Omental fat pad (tissue), 4 donors: ENCODE results near the gene TRIM14. TPM values are rescaled to one million over a fixed set of nuclear protein-coding genes. Genes with fewer than 3 reads are reported as not detected.

Experiments used
- ATAC-seq: fragments of 150-250 bp; one replicate; pipeline ENCODE4 v1.9.1; 2016; ENCODE audit warnings: mild to moderate bottlenecking, moderate library complexity; ENCODE audit not compliant: low FRiP score
- DNase-seq: peaks from one replicate; pipeline ENCODE4 v3.0.0-alpha.2; 2019; ENCODE audit warnings: low spot score
- total RNA-seq, 4 donors: library from RNA; depleted of rRNA; stranded (reverse); fragments of >200 nt; gene quantifications; one replicate each; pipeline ENCODE4 v1.1.0, GENCODE V29; 2016
- TF ChIP-seq, protein P1 (sequence below), 3 donors: fragments of 450-650 bp; IDR thresholded peaks; one replicate each; pipeline ENCODE4 v1.5.1; 2016 to 2017; ENCODE audit warnings: antibody characterized with exemption in 3 of 3, mild to moderate bottlenecking in 3 of 3, moderate library complexity in 2 of 3

TRIM14 gene
- total RNA-seq, 4 donors from 2014 or later = 11.7 to 25.4 (median 17.0) TPM

DNA sequence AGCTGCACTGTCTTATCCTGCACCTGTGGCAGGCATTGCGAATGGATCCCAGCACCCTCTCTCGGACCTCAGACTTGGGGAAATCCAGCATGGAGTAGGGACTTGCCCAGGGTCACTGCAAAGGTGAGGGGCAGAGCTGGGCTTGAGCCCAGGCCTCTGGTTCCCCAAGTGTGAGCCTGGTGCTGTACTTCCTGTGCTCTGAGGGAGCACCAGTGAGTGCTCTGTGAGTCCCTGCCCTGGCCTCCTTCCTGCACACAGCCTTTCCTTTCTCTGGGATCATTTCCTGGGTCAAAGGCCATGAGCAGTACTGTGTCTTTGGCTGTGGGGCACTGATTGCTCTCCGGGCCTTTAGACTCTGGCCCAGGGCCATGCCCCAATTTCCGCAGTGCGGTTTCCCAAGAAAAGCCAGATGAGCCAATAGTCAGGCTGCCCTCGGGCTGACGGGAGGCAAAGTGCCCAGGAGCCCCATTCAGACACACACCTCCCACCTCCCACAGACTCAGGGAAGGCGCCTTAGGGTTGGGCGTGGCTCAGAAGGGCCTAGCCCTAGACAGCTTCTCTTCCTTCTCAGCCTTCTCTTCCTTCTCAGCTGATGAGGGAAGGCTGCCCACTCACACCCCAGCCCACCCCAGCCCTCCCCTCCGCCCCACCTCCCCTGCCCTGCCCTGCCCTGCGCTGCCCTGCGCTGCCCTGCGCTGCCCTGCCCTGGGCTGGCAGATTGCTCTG, 23.3 kb upstream of the TRIM14 start:
- TF ChIP-seq, protein P1, sequence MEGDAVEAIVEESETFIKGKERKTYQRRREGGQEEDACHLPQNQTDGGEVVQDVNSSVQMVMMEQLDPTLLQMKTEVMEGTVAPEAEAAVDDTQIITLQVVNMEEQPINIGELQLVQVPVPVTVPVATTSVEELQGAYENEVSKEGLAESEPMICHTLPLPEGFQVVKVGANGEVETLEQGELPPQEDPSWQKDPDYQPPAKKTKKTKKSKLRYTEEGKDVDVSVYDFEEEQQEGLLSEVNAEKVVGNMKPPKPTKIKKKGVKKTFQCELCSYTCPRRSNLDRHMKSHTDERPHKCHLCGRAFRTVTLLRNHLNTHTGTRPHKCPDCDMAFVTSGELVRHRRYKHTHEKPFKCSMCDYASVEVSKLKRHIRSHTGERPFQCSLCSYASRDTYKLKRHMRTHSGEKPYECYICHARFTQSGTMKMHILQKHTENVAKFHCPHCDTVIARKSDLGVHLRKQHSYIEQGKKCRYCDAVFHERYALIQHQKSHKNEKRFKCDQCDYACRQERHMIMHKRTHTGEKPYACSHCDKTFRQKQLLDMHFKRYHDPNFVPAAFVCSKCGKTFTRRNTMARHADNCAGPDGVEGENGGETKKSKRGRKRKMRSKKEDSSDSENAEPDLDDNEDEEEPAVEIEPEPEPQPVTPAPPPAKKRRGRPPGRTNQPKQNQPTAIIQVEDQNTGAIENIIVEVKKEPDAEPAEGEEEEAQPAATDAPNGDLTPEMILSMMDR (IDR thresholded peaks at IDR 0.05) = no peak
- no peak for ATAC-seq
- no peak for DNase-seq

DNA sequence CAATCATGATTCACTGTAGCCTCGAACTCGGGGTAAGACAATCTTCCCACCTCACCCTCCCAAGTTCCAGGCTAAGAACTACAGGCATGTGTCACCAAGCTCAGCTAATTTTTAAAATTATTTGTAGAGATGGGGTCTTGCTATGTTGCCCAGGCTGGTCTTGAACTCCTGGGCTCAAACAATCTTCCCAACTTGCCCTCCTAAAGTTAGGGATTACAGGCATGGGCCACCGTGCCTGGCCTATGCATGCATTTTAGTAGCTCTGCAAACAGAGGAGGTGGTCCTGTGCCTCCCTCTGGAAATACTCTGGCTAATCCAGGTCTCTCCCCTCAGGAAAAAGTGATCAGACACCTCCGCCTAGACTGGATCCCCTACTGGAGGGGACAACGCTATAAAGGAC, 21.5 kb upstream of the TRIM14 start:
- ATAC-seq (no peak), DNase-seq (no peak)
- TF ChIP-seq, protein P1 (IDR thresholded peaks at IDR 0.05) = no peak

DNA sequence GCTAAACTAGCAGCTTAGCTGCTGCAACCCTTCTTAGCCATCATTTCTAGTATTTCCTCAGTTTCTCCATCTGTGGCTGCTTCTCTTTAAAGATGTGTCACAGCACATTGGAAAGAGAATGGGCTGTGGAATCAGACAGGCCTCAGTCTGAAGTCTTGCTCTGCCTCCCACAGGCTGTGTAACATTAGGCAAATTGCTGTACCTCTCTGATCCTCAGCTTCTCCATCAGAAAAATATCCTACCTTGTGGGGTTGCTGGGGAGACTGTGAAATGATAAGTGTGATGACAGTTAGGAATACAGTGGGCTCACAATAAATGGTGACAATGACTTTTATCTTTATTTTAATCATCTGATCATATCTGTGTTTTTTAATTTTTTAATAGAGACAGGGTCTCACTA, 17.5 kb upstream of the TRIM14 start:
- TF ChIP-seq, protein P1 (IDR thresholded peaks at IDR 0.05) = no peak
- ATAC-seq (no peak), DNase-seq (no peak)

DNA sequence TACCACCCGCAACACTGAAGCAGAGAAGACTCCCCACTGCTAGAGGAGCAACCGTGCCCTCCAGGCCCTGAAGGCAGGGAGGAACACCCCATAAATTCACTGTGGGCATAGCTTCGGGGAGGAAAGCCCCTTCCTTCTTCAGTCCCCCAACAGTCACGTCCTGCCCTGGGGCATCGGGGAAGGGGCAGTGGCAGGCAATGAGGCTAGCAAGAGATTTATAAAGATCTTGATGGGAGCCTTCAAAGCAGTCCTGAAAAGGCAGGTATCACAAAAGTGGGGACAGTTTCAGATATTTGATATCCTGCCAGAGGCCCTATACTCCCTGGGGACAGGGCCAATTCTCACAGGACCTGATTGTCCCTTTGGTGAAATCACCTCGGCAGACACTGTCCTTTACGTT, 16.9 kb upstream of the TRIM14 start:
- ATAC-seq = no peak
- DNase-seq = no peak
- TF ChIP-seq, protein P1 (IDR thresholded peaks at IDR 0.05) = no peak

DNA sequence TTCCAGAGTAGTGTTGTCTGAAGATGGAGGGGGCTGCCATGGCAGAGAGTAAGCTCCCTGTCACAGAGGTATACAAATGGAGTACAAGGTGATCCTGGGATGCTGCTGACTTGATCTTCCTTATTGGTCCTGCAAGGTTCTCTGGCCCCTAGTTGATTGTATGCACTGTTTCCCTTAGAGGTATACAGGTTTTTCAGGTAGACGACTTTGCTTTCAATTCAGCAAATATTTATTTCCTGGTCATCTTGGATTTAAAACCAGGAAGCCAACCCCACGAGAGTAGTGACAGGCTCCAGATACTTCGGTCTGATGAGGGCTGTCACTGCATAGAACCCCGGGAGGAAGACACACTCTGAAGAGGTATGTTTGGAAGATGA, 16.5 kb upstream of the TRIM14 start:
- TF ChIP-seq, protein P1 (IDR thresholded peaks at IDR 0.05) = no peak
- no peak for DNase-seq
- no peak for ATAC-seq

DNA sequence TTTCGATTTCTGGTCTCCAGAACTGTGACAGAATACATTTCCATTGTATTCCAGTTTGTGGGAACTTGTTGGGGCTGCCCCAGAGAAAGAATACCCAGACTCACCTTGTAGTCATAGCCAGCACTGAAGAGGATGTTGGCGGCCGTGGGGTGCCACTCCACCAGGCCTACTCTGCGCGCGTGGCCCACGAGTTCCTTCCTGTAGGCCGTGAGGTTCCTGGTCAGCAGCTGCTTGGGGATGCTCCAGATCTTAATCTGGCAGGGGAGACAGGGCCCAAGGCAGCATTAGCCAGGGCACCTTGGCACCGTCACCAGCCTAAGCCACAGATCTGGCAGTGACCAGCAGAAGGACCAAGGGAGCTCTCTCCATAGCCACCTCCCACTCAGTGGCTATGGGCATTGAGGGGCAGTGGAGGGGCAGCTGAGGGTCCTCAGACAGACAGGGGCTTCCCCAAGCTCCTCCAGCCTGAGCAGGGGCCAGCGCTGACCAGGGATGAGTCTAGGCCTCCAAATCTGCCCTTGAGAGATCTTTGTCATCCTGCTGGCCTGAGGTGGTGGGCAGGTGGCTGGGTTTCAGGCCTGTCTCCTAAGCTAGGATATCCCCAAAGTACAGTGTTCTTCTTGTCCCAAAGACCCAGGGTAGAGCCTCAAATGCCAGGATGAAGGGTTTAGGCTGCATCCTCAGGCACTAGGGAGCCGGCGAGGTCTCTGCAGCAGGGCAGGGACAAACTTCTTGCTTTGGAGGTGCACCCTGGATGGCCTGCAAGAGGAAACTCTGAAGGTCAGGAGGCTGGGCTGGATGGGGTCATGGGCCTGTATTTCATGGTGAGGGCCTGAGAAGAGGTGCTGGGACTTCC, 15.9 kb upstream of the TRIM14 start:
- TF ChIP-seq, protein P1 (IDR thresholded peaks at IDR 0.05) = no peak
- DNase-seq = no peak
- no peak for ATAC-seq
